HUES64 (cell line): ENCODE data around the gene ATXN7.
A peak's percentile ranks its signal among the peaks of the same experiment; 100 is the strongest.

Experiments
- H3K27ac ChIP-seq: 2 replicates; pipeline ENCODE4 v1.7.0; 2013; ENCODE audit warnings: low read depth, low read length, inconsistent platforms
- H3K27me3 ChIP-seq: 2 replicates; pipeline ENCODE4 v1.6.1; 2013; ENCODE audit warnings: mild to moderate bottlenecking, low read length; ENCODE audit not compliant: insufficient read depth
- H3K36me3 ChIP-seq: 2 replicates; pipeline ENCODE4 v1.6.1; 2013; ENCODE audit warnings: mild to moderate bottlenecking, low read length; ENCODE audit not compliant: insufficient read depth
- H3K4me1 ChIP-seq: 2 replicates; pipeline ENCODE4 v1.6.1; 2013; ENCODE audit warnings: mild to moderate bottlenecking, low read length, moderate library complexity; ENCODE audit not compliant: insufficient read depth
- H3K4me3 ChIP-seq: 2 replicates; pipeline ENCODE4 v1.5.1; 2013; ENCODE audit warnings: mild to moderate bottlenecking, low read length, moderate library complexity
- H3K9ac ChIP-seq: 2 replicates; pipeline ENCODE4 v1.6.1; 2013; ENCODE audit warnings: mild to moderate bottlenecking, low read depth, low read length
- H3K9me3 ChIP-seq: 2 replicates; pipeline ENCODE4 v1.6.1; 2013; ENCODE audit warnings: low read depth, low read length; ENCODE audit not compliant: insufficient read depth
- WGBS: fragments of 150-250, 120-280 bp; methylation state at CpG from one replicate; pipeline ENCODE4 v1.1.7; 2013; ENCODE audit warnings: missing lambda C conversion rate; 5-methylcytosine and 5-hydroxymethylcytosine counted together

The ATXN7 gene

GRCh38 chr3:63909431-63909830 is 45.8 kb downstream of the ATXN7 start:
- 89% methylated on average over 2 of the region's 2 CpGs for WGBS
- no peak overlapping the region for H3K27ac ChIP-seq
- no peak overlapping the region for H3K9ac ChIP-seq
- H3K9me3 ChIP-seq: no peaks in the 10 kb centered on the region
- no peak overlapping the region for H3K4me3 ChIP-seq
- H3K36me3 ChIP-seq: 0 out of 2 replicates have a peak, but pooled peaks cover 4% of the 10 kb centered on the region
- peaks cover 17% of the 10 kb centered on the region; the same call in 1 of the 2 replicates for H3K4me1 ChIP-seq
- peaks cover 16% of the 10 kb centered on the region; the same call in 1 of the 2 replicates for H3K27me3 ChIP-seq

- no peak overlapping the region for H3K4me3 ChIP-seq
- 96% methylated on average over 2 of the region's 4 CpGs for WGBS
- H3K27ac ChIP-seq: no peak overlapping the region
- no peaks in the 10 kb centered on the region for H3K9me3 ChIP-seq
- 0 out of 2 replicates have a peak, but pooled peaks cover 4% of the 10 kb centered on the region for H3K36me3 ChIP-seq
- peaks cover 17% of the 10 kb centered on the region; the same call in 1 of the 2 replicates for H3K4me1 ChIP-seq
- no peak overlapping the region for H3K9ac ChIP-seq
- peaks cover 16% of the 10 kb centered on the region; the same call in 1 of the 2 replicates for H3K27me3 ChIP-seq
Measured at GRCh38 chr3:63910001-63910400, 46.3 kb downstream of the ATXN7 start.

- WGBS: 84% methylated on average over 1 of the region's 1 CpG
- no peaks in the 10 kb centered on the region for H3K9me3 ChIP-seq
- no peak overlapping the region for H3K9ac ChIP-seq
- peaks cover 11% of the 10 kb centered on the region for H3K36me3 ChIP-seq
- H3K27me3 ChIP-seq: peaks cover 16% of the 10 kb centered on the region; the same call in 1 of the 2 replicates
- peak overlapping the region; percentile 85 for H3K4me3 ChIP-seq
- H3K4me1 ChIP-seq: peaks cover 17% of the 10 kb centered on the region; the same call in 1 of the 2 replicates
- H3K27ac ChIP-seq: no peak overlapping the region
Measured at GRCh38 chr3:63910891-63911290, 47.2 kb downstream of the ATXN7 start.

- H3K4me1 ChIP-seq: peaks cover 17% of the 10 kb centered on the region; the same call in 1 of the 2 replicates
- H3K9me3 ChIP-seq: no peaks in the 10 kb centered on the region
- H3K27ac ChIP-seq: peak overlapping the region; percentile 89; the same call in 1 of the 2 replicates
- H3K4me3 ChIP-seq: peak overlapping the region; percentile 85
- peaks cover 16% of the 10 kb centered on the region; the same call in 1 of the 2 replicates for H3K27me3 ChIP-seq
- H3K9ac ChIP-seq: peak overlapping the region; percentile 79; the same call in 1 of the 2 replicates
- 1% methylated on average over 18 of the region's 18 CpGs for WGBS
- H3K36me3 ChIP-seq: peaks cover 17% of the 10 kb centered on the region
Measured at GRCh38 chr3:63911509-63911872, 47.8 kb downstream of the ATXN7 start.

- WGBS: under 1% methylated on average over 115 of the region's 115 CpGs
- peak within 1 kb of the TSS; percentile 85 for H3K4me3 ChIP-seq
- H3K9ac ChIP-seq: peak within 1 kb of the TSS; percentile 79
- peak within 1 kb of the TSS; percentile 89; the same call in 1 of the 2 replicates for H3K27ac ChIP-seq
- peaks cover 16% of the 10 kb centered on the region; the same call in 1 of the 2 replicates for H3K27me3 ChIP-seq
- peaks cover 23% of the 10 kb centered on the region for H3K36me3 ChIP-seq
- H3K4me1 ChIP-seq: peaks cover 17% of the 10 kb centered on the region; the same call in 1 of the 2 replicates
- H3K9me3 ChIP-seq: no peaks in the 10 kb centered on the region
Measured at GRCh38 chr3:63911873-63912767, 48.5 kb downstream of the ATXN7 start, which contains the start of gene SCAANT1. Gene SCAANT1 (minus strand): TSS chr3:63912383.

- Histone ChIP-seq H3K27ac (peak overlapping the region; percentile 85; the same call in 1 of the 2 replicates), H3K27me3 (peaks cover 16% of the 10 kb centered on the region; the same call in 1 of the 2 replicates), H3K9ac (peak overlapping the region; percentile 79), H3K9me3 (no peaks in the 10 kb centered on the region), H3K4me3 (peak overlapping the region; percentile 85), H3K4me1 (peaks cover 19% of the 10 kb centered on the region), H3K36me3 (peaks cover 31% of the 10 kb centered on the region)
- 2% methylated on average over 39 of the region's 46 CpGs for WGBS
Measured at GRCh38 chr3:63912768-63913588, 49.3 kb downstream of the ATXN7 start.

GRCh38 chr3:63914312-63914711 is 50.6 kb downstream of the ATXN7 start:
- peaks cover 25% of the 10 kb centered on the region for H3K4me1 ChIP-seq
- no peak overlapping the region for H3K9ac ChIP-seq
- H3K27ac ChIP-seq: no peak overlapping the region
- H3K9me3 ChIP-seq: no peaks in the 10 kb centered on the region
- WGBS: 91% methylated on average over 5 of the region's 5 CpGs
- peaks cover 45% of the 10 kb centered on the region for H3K36me3 ChIP-seq
- H3K27me3 ChIP-seq: peaks cover 16% of the 10 kb centered on the region; the same call in 1 of the 2 replicates
- H3K4me3 ChIP-seq: no peak overlapping the region

GRCh38 chr3:63918321-63918720 is 54.7 kb downstream of the ATXN7 start:
- Histone ChIP-seq H3K27ac (no peak overlapping the region), H3K9me3 (no peaks in the 10 kb centered on the region), H3K36me3 (peaks cover 60% of the 10 kb centered on the region), H3K4me1 (peaks cover 14% of the 10 kb centered on the region), H3K27me3 (peaks cover 9% of the 10 kb centered on the region; the same call in 1 of the 2 replicates), H3K9ac (no peak overlapping the region), H3K4me3 (no peak overlapping the region)

- Histone ChIP-seq H3K9me3 (peaks cover 4% of the 10 kb centered on the region), H3K36me3 (peaks cover 69% of the 10 kb centered on the region), H3K4me3 (no peak overlapping the region), H3K4me1 (peaks cover 8% of the 10 kb centered on the region; the same call in 1 of the 2 replicates), H3K27me3 (no peaks in the 10 kb centered on the region), H3K27ac (no peak overlapping the region), H3K9ac (no peak overlapping the region)
- WGBS: 98% methylated on average over 5 of the region's 5 CpGs
Measured at GRCh38 chr3:63920001-63920400, 56.3 kb downstream of the ATXN7 start.

GRCh38 chr3:63921741-63922482 is 58.2 kb downstream of the ATXN7 start:
- Histone ChIP-seq H3K36me3 (peaks cover 68% of the 10 kb centered on the region), H3K9ac (no peak overlapping the region), H3K27ac (no peak overlapping the region), H3K4me1 (peaks cover 8% of the 10 kb centered on the region; the same call in 1 of the 2 replicates), H3K27me3 (no peaks in the 10 kb centered on the region), H3K4me3 (no peak overlapping the region), H3K9me3 (peaks cover 7% of the 10 kb centered on the region)
- 97% methylated on average over 6 of the region's 6 CpGs for WGBS
